SIG-M5 treated with dmso at 0.1 percent for 504 hours (cell line): Measurements from ENCODE around the gene GNAI3.
A peak's percentile ranks its signal among the peaks of the same experiment; 100 is the strongest.

Experiments used
- DNase-seq: peaks from one replicate; lab custom pipeline; 2025; ENCODE audit not compliant: unreplicated experiment; lab: John Stamatoyannopoulos, UW

Gene GNAI3

GRCh38 chr1:109543988-109544735, 4.3 kb upstream of the GNAI3 start:
- no peak for DNase-seq

- DNase-seq = peak; percentile 91
Observed at GRCh38 chr1:109546311-109547109, 1.9 kb upstream of the GNAI3 start.

GRCh38 chr1:109547463-109548320, 723 bp upstream of the GNAI3 start:
- DNase-seq = peak; percentile 35

GRCh38 chr1:109556563-109556962, 8.1 kb downstream of the GNAI3 start:
- no peak for DNase-seq

GRCh38 chr1:109557520-109557919, 9.1 kb downstream of the GNAI3 start:
- DNase-seq = no peak

- DNase-seq = no peak
Observed at GRCh38 chr1:109559995-109560394, 11.6 kb downstream of the GNAI3 start.

- no peak for DNase-seq
Observed at GRCh38 chr1:109564194-109564878, 15.9 kb downstream of the GNAI3 start.

- DNase-seq = no peak
Observed at GRCh38 chr1:109565241-109565640, 16.8 kb downstream of the GNAI3 start.

GRCh38 chr1:109566982-109567381, 18.6 kb downstream of the GNAI3 start:
- DNase-seq = no peak

- DNase-seq = no peak
Observed at GRCh38 chr1:109567877-109568672, 19.7 kb downstream of the GNAI3 start.

GRCh38 chr1:109569323-109569722, 20.9 kb downstream of the GNAI3 start:
- no peak for DNase-seq

GRCh38 chr1:109570414-109570813, 22.0 kb downstream of the GNAI3 start:
- DNase-seq = peak; percentile 47

- DNase-seq = peak; percentile 60
Observed at GRCh38 chr1:109573785-109574184, 25.4 kb downstream of the GNAI3 start.

- DNase-seq = no peak
Observed at GRCh38 chr1:109578947-109579443, 30.6 kb downstream of the GNAI3 start.

- DNase-seq = no peak
Observed at GRCh38 chr1:109579491-109579890, 31.1 kb downstream of the GNAI3 start.

GRCh38 chr1:109582021-109582420, 33.6 kb downstream of the GNAI3 start:
- DNase-seq = no peak

- DNase-seq = no peak
Observed at GRCh38 chr1:109584766-109585165, 36.4 kb downstream of the GNAI3 start.

GRCh38 chr1:109586055-109586454, 37.6 kb downstream of the GNAI3 start:
- DNase-seq = no peak

- DNase-seq = no peak
Observed at GRCh38 chr1:109589177-109589576, 40.8 kb downstream of the GNAI3 start.

GRCh38 chr1:109589679-109590078, 41.3 kb downstream of the GNAI3 start:
- DNase-seq = no peak
